ENCODE results near the gene WBP2NL. TPM values are rescaled to one million over a fixed set of nuclear protein-coding genes. Genes with fewer than 3 reads are reported as not detected.
"Not testable (repeated sequence)": the region's sequence is repeated elsewhere in the genome, so short reads cannot be mapped to it uniquely, and the experiment has no call there.

WBP2NL gene
- total RNA-seq, 2 experiments from 2014 or later: 1.1 to 1.9 TPM

- Histone ChIP-seq H3K9me3 (ENCODE audit: low read length) (no peaks in the 10 kb centered on the region), H4K20me1 (ENCODE audit: insufficient read depth, low read length) (no peaks in the 10 kb centered on the region), H2AFZ (ENCODE audit: low read length) (peak overlapping the region; percentile 84), H3K36me3 (ENCODE audit: insufficient read depth, low read length) (peaks cover 23% of the 10 kb centered on the region; the same call in 1 of the 2 replicates), H3K4me3 (ENCODE audit: low read depth, low read length, poor library complexity, severe bottlenecking) (peak overlapping the region; percentile 74), H3K27ac (ENCODE audit: low read depth, low read length, poor library complexity, severe bottlenecking) (peak overlapping the region; percentile 38), H3K79me2 (ENCODE audit: insufficient read depth, low read depth, low read length) (no peaks in the 10 kb centered on the region), H3K4me1 (ENCODE audit: insufficient read depth, low read length, poor library complexity, severe bottlenecking) (peaks cover 18% of the 10 kb centered on the region), H3K4me2 (ENCODE audit: low read length) (peak overlapping the region; percentile 85), H3K9me2 (ENCODE audit: insufficient read depth, low read length) (no peaks in the 10 kb centered on the region)
- peak; percentile 39 for DNase-seq (ENCODE audit: low spot score)
- ChIA-PET POLR2A (interaction anchor here (0.6 to 1.2 kb wide), 3 partner anchors 9 to 80 kb away, joined by 3 read pairs; partner anchors contain the start of gene NDUFA6), CTCF (ENCODE audit: unreplicated experiment) (interaction anchor here (0.5 to 1.5 kb wide), 4 partner anchors 8 to 584 kb away, joined by 3 to 4 read pairs (median 3); partner anchors contain the start of gene NDUFA6)
- TF ChIP-seq EZH2phosphoT487 (IDR thresholded peaks at IDR 0.05; ENCODE audit: borderline replicate concordance, low read depth, low read length): no peak
- TF ChIP-seq, protein P1, sequence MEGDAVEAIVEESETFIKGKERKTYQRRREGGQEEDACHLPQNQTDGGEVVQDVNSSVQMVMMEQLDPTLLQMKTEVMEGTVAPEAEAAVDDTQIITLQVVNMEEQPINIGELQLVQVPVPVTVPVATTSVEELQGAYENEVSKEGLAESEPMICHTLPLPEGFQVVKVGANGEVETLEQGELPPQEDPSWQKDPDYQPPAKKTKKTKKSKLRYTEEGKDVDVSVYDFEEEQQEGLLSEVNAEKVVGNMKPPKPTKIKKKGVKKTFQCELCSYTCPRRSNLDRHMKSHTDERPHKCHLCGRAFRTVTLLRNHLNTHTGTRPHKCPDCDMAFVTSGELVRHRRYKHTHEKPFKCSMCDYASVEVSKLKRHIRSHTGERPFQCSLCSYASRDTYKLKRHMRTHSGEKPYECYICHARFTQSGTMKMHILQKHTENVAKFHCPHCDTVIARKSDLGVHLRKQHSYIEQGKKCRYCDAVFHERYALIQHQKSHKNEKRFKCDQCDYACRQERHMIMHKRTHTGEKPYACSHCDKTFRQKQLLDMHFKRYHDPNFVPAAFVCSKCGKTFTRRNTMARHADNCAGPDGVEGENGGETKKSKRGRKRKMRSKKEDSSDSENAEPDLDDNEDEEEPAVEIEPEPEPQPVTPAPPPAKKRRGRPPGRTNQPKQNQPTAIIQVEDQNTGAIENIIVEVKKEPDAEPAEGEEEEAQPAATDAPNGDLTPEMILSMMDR (conservative IDR thresholded peaks at IDR 0.05; ENCODE audit: low read length): no peak
- TSS peak; percentile 93 for BruUV-seq (replicated peaks)
- intact Hi-C loops (cut with micrococcal nuclease; ENCODE audit: unreplicated experiment): no loop called here
Measured at GRCh38 chr22:42069801-42070516, 71.4 kb downstream of the WBP2NL start.

DNA sequence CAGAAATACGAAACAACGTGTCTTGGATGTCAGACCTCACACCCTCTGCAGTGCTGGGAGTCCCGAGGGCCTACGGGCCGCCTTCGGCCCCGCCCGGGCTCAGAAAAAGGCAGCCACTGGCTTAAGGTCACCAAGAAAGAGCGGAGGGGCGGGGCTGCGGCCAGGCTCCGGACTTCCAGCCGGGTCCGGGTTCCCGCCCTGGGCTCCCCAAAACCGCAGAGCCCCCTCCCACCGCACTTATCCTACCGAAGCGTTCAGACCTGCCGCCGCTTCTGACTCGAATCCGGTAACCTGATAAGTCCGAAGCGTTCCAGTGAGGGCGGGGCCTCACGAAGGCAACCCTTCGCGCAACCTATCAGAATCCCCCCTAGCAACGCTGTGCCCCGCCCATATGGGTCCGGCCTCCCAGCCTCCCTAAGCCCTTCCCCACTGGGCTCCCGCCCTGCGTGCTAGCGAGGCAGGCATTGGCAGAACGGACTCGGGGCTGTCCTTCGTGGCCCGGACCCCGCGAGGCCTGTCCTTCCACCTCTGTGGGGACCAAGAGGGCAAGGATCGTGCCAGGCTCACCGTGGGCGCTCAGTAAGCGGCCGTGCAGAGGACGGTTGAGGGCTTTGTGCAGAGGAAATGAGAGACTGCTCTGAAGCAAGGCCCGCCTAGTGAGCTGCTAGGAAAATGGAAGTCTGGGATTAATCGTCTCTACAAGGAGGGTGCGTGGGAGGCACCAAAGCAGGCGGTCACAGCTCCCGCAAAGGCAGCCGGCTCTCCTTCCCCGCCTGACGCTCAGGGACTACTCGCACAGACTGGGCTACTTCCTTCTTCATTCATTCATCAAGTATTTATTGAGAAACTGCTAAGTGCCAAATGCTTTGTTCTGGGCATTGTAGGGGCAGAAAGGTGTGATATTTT, 72.2 kb downstream of the WBP2NL start, which contains the start of gene NAGA:
Gene NAGA (minus strand): TSS at position 296 of the 906 bp plus-strand sequence. CDS start 515 bp downstream, outside the sequence.
- H3K79me2 ChIP-seq (ENCODE audit: insufficient read depth, low read depth, low read length): no peaks in the 10 kb centered on the region
- no peaks in the 10 kb centered on the region for H4K20me1 ChIP-seq (ENCODE audit: insufficient read depth, low read length)
- H3K36me3 ChIP-seq (ENCODE audit: insufficient read depth, low read length): peaks cover 15% of the 10 kb centered on the region; the same call in 1 of the 2 replicates
- H2AFZ ChIP-seq (ENCODE audit: low read length): peak within 1 kb of the TSS; percentile 84
- ChIA-PET CTCF (ENCODE audit: unreplicated experiment) (interaction anchor here (0.5 to 0.6 kb wide), 3 partner anchors 142 to 583 kb away, joined by 3 to 6 read pairs (median 3); no protein-coding TSS in a partner anchor), POLR2A (interaction anchor here (0.6 kb wide), 2 partner anchors 81 to 235 kb away, joined by 3 read pairs; no protein-coding TSS in a partner anchor)
- peak within 1 kb of the TSS; percentile 38 for H3K27ac ChIP-seq (ENCODE audit: low read depth, low read length, poor library complexity, severe bottlenecking)
- TSS peak; percentile 83 for BruUV-seq (replicated peaks)
- H3K4me3 ChIP-seq (ENCODE audit: low read depth, low read length, poor library complexity, severe bottlenecking): peak within 1 kb of the TSS; percentile 74
- TF ChIP-seq EZH2phosphoT487 (IDR thresholded peaks at IDR 0.05; ENCODE audit: borderline replicate concordance, low read depth, low read length): no peak
- TF ChIP-seq, protein P1 (conservative IDR thresholded peaks at IDR 0.05; ENCODE audit: low read length): no peak
- H3K4me1 ChIP-seq (ENCODE audit: insufficient read depth, low read length, poor library complexity, severe bottlenecking): peaks cover 18% of the 10 kb centered on the region
- H3K9me3 ChIP-seq (ENCODE audit: low read length): no peaks in the 10 kb centered on the region
- peak; percentile 96 for DNase-seq (ENCODE audit: low spot score)
- peak within 1 kb of the TSS; percentile 85 for H3K4me2 ChIP-seq (ENCODE audit: low read length)
- H3K9me2 ChIP-seq (ENCODE audit: insufficient read depth, low read length): no peaks in the 10 kb centered on the region
- intact Hi-C loops (cut with micrococcal nuclease; ENCODE audit: unreplicated experiment): no loop called here

DNA sequence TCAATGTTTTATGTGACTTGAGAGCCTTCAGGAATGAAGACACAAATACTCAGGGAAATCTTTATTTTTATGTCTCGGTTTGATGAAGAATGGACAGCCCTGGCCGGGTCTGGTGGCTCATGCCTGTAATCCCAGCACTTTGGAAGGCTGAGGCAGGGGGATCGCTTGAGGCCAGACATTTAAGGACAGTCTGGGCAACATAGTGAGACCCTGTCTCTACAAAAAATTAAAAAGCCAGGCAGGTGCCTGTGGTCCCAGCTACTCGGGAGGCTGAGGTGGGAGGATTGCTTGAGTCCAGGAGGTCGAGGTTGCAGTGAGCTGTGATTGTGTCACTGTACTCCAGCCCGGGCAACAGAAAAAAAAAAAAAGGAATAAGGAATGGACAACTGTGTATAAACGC, 72.9 kb downstream of the WBP2NL start:
- Histone ChIP-seq H3K4me1 (ENCODE audit: insufficient read depth, low read length, poor library complexity, severe bottlenecking) (peaks cover 18% of the 10 kb centered on the region), H3K36me3 (ENCODE audit: insufficient read depth, low read length) (0 out of 2 replicates have a peak, but pooled peaks cover 13% of the 10 kb centered on the region), H3K4me2 (ENCODE audit: low read length) (peak overlapping the region; percentile 85), H3K4me3 (ENCODE audit: low read depth, low read length, poor library complexity, severe bottlenecking) (peak overlapping the region; percentile 74), H2AFZ (ENCODE audit: low read length) (peak overlapping the region; percentile 84; the same call in 1 of the 2 replicates)
- H4K20me1 ChIP-seq (ENCODE audit: insufficient read depth, low read length); DNase-seq (ENCODE audit: low spot score); BruUV-seq (replicated peaks); H3K79me2 ChIP-seq (ENCODE audit: insufficient read depth, low read depth, low read length); intact Hi-C loops (cut with micrococcal nuclease; ENCODE audit: unreplicated experiment); H3K9me3 ChIP-seq (ENCODE audit: low read length); H3K9me2 ChIP-seq (ENCODE audit: insufficient read depth, low read length); H3K27ac ChIP-seq (ENCODE audit: low read depth, low read length, poor library complexity, severe bottlenecking): not testable (repeated sequence)
- ChIA-PET POLR2A (interaction anchor here (0.6 kb wide), 1 partner anchor 235 kb away, joined by 3 read pairs; no protein-coding TSS in a partner anchor), CTCF (ENCODE audit: unreplicated experiment) (interaction anchor here (0.6 kb wide), 1 partner anchor 143 kb away, joined by 6 read pairs; no protein-coding TSS in a partner anchor)
